Psoas muscle (tissue), 8 donors: ENCODE measurements around the gene CYB5R2. TPM values are rescaled to one million over a fixed set of nuclear protein-coding genes. Genes with fewer than 3 reads are reported as not detected.
A peak's percentile ranks its signal among the peaks of the same experiment; 100 is the strongest.

Experiments used
- ATAC-seq, 4 donors: fragments of 200-7000 bp; cut with Tn5 transposase; one replicate each; pipeline ENCODE4 v1.9.1; 2020; ENCODE audit warnings: moderate library complexity in 3 of 4, mild to moderate bottlenecking in 2 of 4
- DNase-seq, 2 donors: peaks; one replicate each; pipeline ENCODE4 v3.0.0-alpha.2; 2020
- H3K27ac ChIP-seq: fragments of 200-600 bp; one replicate; pipeline ENCODE4 v1.8.0; 2022
- H3K27me3 ChIP-seq, 3 donors: fragments of 200-600 bp in 1 of 3; one replicate each; pipeline versions ENCODE4 v1.6.1 to v1.8.0; 2013 to 2022; ENCODE audit warnings: low read length in 2 of 3, mild to moderate bottlenecking in 2 of 3, moderate library complexity in 1 of 3; ENCODE audit not compliant: insufficient read depth in 3 of 3
- H3K36me3 ChIP-seq, 2 donors: fragments of 200-600 bp in 1 of 2; one replicate each; pipeline versions ENCODE4 v1.6.1 to v1.8.0; 2013 to 2022; ENCODE audit warnings: low read depth in 1 of 2, mild to moderate bottlenecking in 1 of 2, moderate library complexity in 1 of 2; ENCODE audit not compliant: insufficient read depth in 1 of 2
- H3K4me1 ChIP-seq: fragments of 200-600 bp; one replicate; pipeline ENCODE4 v1.8.0; 2022
- H3K4me3 ChIP-seq: fragments of 200-600 bp; one replicate; pipeline ENCODE4 v1.8.0; 2022; ENCODE audit warnings: mild to moderate bottlenecking
- H3K9me3 ChIP-seq: fragments of 200-600 bp; one replicate; pipeline ENCODE4 v1.8.0; 2022
- WGBS, 3 donors: extraction: QIAGEN DNeasy Blood & Tissue Kit; methylation state at CpG; one replicate each; pipeline versions ENCODE4 v1.1.6 to v1.1.7; 2013; 5-methylcytosine and 5-hydroxymethylcytosine counted together
- intact Hi-C, 2 donors: fragments of 100-400 bp; cut with DNase I; formaldehyde crosslinking; loops; one replicate each; pipeline versions ENCODE4 v1.11.0 to v1.14.2; 2022
- polyA plus RNA-seq, 3 donors: library from polyadenylated mRNA; stranded (reverse); fragments of 200-250 nt; gene quantifications; one replicate each; pipeline ENCODE4 v1.2.3, GENCODE V29; 2013
- total RNA-seq, 4 donors: library from RNA; stranded (reverse); fragmentation: NEBNext Ultra II Directional in 2 of 4; extraction: Animal tissue kit (Norgen Biotek cat#: 25700) in 2 of 4; gene quantifications; one replicate each; pipeline versions ENCODE4 v1.2.1 to v1.2.4, GENCODE V29; 2021 to 2023
- TF ChIP-seq, protein P1 (sequence below): fragments of 200-600 bp; IDR thresholded peaks from one replicate; pipeline ENCODE4 v1.8.0; 2022; ENCODE audit warnings: antibody characterized with exemption
- donor health status: healthy with polysubstance abuse.
- donor health status: DM: no; HTN: no; CAD: no; lungs with moderate emphysema.
- donor health status: Bipolar disorder and iron deficiency.
- donor health status: healthy.
- donor health status: DM: yes; HTN: yes; CAD: no.
- donor health status: DM: no; HTN: no; CAD: no.
- donor health status: DM: no; HTN: no; CAD: no.
- donor health status: DM: yes; HTN: yes; CAD: no.

CYB5R2 gene
- total and polyA plus RNA-seq, 7 donors: 0.40 to 2.0 (median 1.3) TPM

DNA sequence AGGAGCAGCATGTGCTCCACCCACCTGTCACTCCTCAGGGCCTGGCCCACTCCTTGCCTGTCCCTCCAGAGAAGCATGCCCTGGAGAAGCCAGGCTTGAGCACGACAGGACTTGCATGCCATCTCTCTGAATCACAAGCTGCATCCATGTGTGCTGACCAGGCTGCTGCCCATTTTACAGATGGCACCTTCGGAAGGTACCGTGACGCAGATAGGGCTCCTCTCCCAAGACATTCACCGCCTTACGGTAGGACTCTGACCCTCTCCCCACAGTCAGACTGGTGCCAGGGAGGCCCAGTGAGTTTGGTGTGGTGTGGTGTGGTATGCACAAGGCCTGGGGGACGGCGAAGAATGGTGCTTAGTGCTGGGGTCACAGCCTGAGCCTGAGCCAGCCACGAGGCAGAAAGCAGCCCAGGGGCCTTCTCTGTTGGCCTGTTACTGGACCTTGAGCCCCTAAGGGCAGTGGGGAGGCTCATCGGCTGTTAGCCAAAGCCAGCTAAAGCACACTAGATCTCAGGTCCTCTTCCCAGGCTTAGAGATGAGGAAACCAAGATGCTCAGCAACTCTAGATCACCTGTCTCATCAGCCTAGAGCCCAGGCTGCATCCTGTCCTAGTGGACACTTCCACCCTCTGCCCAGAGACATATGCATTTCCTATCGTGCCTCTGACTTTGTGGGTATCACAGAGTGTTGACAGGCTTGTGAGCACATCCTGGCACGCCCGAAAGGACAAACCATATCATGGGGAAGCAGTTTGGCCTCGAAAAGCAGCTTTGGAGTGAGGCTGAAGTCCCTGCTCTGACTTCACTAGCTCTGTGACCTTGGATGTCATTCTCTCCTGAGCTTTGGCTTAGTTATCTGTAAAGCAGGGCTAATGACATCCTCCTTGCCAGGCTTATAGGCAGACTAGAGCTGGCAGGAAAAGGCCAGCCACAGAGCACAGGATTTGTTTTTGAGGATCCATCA, 17.8 kb downstream of the CYB5R2 start:
- WGBS, 3 donors: 68 to 91% (median 80%) methylated on average over 14 of the region's 14 CpGs
- Histone ChIP-seq H3K9me3 (no peaks in the 10 kb centered on the region), H3K27ac (no peak overlapping the region), H3K4me1 (no peaks in the 10 kb centered on the region), H3K36me3 (peaks cover 6 to 73% of the 10 kb centered on the region in 2 donors), H3K4me3 (no peak overlapping the region), H3K27me3 (no peaks in the 10 kb centered on the region)
- ATAC-seq (peak in 1 of 4 donors; percentile 9), DNase-seq (no peak)
- intact Hi-C loops: loop anchor here (2.0 to 10.0 kb wide), 2 partner anchors 85 to 211 kb away; no protein-coding TSS in a partner anchor
- TF ChIP-seq, protein P1, sequence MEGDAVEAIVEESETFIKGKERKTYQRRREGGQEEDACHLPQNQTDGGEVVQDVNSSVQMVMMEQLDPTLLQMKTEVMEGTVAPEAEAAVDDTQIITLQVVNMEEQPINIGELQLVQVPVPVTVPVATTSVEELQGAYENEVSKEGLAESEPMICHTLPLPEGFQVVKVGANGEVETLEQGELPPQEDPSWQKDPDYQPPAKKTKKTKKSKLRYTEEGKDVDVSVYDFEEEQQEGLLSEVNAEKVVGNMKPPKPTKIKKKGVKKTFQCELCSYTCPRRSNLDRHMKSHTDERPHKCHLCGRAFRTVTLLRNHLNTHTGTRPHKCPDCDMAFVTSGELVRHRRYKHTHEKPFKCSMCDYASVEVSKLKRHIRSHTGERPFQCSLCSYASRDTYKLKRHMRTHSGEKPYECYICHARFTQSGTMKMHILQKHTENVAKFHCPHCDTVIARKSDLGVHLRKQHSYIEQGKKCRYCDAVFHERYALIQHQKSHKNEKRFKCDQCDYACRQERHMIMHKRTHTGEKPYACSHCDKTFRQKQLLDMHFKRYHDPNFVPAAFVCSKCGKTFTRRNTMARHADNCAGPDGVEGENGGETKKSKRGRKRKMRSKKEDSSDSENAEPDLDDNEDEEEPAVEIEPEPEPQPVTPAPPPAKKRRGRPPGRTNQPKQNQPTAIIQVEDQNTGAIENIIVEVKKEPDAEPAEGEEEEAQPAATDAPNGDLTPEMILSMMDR: no peak

DNA sequence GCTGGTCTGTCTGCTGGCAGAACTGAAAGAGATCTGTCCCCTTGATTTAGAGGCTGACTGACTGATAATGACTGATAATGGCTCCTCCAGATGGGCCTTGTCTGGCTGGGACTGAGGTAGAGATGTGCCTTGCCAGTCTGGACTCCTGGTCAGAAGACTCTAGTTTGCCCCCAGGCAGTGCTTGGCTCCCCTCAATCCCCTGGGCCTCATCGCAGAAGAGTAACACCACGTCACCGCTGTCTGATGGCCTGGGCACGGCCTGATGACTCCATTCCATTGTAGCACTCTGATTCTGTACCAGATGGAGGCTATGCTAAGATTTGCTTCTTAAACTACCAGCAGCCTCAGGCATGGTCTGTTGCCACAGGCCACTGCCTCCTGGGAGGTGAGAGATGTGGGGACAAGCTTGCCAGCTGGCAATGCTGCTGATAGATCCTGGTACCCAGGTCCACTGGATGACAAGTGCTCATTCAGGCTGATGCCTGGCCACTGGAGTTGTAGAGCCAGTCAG, 19.1 kb downstream of the CYB5R2 start:
- WGBS, 3 donors: 68 to 76% (median 73%) methylated on average over 4 of the region's 4 CpGs
- ATAC-seq: no peak
- H3K4me3 ChIP-seq: no peak overlapping the region
- TF ChIP-seq, protein P1: no peak
- H3K36me3 ChIP-seq: peaks cover 9 to 85% of the 10 kb centered on the region in 2 donors
- H3K9me3 ChIP-seq: no peaks in the 10 kb centered on the region
- no peaks in the 10 kb centered on the region for H3K27me3 ChIP-seq
- DNase-seq: no peak
- H3K27ac ChIP-seq: no peak overlapping the region
- H3K4me1 ChIP-seq: no peaks in the 10 kb centered on the region
- intact Hi-C loops: loop anchor here in 1 of 2 donors (10.0 kb wide), 1 partner anchor 209 kb away; no protein-coding TSS in a partner anchor

DNA sequence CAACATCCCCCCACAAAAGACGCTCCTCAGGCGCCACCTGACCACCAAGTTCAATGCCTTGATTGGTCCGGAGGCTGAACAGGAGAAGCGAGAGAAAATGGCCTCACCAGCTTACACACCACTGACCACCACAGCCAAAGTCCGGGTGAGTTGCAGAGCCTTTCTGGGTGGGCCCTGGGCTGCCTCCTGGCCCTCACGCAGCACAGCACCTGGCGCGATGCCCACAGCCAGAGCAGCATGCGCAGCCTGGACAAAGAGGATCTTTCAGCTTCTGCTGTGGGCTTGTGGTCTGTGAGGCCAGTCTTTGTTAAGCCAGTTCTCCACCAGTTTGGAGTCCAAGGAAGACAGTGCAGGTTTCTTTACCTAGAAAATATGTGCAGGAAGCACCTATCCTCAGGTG, 21.6 kb downstream of the CYB5R2 start:
- H3K36me3 ChIP-seq: peaks cover 9 to 96% of the 10 kb centered on the region in 2 donors
- 80 to 96% (median 90%) methylated on average over 9 of the region's 9 CpGs for WGBS, 3 donors
- ATAC-seq (no peak), DNase-seq (peak in 1 of 2 donors; percentile 54)
- no peak overlapping the region for H3K4me3 ChIP-seq
- H3K27ac ChIP-seq: no peak overlapping the region
- intact Hi-C loops: loop anchor here in 1 of 2 donors (10.0 kb wide), 1 partner anchor 207 kb away; no protein-coding TSS in a partner anchor
- TF ChIP-seq, protein P1: no peak
- H3K9me3 ChIP-seq: no peaks in the 10 kb centered on the region
- no peaks in the 10 kb centered on the region for H3K27me3 ChIP-seq
- H3K4me1 ChIP-seq: no peaks in the 10 kb centered on the region

DNA sequence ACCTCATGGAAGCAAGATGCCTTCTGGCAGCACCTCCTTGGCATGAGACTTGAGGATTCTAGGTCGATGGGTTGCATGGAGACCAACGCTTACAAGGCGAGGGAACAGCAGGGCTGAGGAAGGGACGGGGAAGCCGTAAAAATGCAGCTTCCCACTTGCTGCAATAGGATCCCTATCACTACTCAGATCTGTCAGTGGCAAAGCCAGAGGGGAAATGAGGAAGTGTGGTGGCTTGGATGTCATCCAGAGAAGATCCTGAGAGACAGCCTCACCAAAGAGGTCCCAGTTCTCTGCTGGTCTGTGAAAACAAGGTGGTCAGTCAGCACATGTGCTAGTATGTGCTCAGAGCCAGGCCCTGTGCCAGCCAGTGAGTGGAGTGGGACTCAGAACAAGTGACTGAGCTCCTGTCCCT, 22.2 kb downstream of the CYB5R2 start:
- H3K9me3 ChIP-seq: no peaks in the 10 kb centered on the region
- DNase-seq (no peak), ATAC-seq (peak in 1 of 4 donors; percentile 28)
- H3K27ac ChIP-seq: no peak overlapping the region
- intact Hi-C loops: loop anchor here in 1 of 2 donors (10.0 kb wide), 1 partner anchor 206 kb away; no protein-coding TSS in a partner anchor
- H3K36me3 ChIP-seq: peaks cover 9 to 93% of the 10 kb centered on the region in 2 donors
- no peaks in the 10 kb centered on the region for H3K4me1 ChIP-seq
- TF ChIP-seq, protein P1: no peak
- H3K4me3 ChIP-seq: no peak overlapping the region
- 54 to 82% (median 77%) methylated on average over 5 of the region's 5 CpGs for WGBS, 3 donors
- H3K27me3 ChIP-seq: no peaks in the 10 kb centered on the region
